ENCODE data around the gene LHX5.

The LHX5 gene

DNA sequence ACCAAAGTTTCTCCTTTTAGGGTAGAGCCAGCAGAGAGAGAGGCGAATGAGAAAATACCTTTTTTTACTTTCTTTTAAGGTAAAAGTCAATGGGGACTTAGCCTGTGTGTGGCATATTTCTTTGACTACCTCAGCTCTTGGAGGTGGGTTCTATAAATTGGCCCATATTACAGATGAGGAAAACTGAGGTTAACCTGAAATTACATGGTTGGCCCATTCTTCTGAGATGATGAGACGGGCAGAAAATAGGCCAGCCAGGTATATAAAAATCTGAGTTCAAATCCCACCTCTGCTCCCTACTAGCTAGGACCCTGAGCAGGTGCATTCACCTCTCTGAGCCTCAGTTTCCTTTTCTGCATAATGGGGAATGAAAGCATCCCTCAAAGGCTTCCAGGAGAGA is 22.4 kb downstream of the LHX5 start:
- H3F3A ChIP-seq (ENCODE audit: insufficient read depth) = no peaks in the 10 kb centered on the region
- no peaks in the 10 kb centered on the region for H3K36me3 ChIP-seq (ENCODE audit: low read length)
- TF ChIP-seq, protein P1, sequence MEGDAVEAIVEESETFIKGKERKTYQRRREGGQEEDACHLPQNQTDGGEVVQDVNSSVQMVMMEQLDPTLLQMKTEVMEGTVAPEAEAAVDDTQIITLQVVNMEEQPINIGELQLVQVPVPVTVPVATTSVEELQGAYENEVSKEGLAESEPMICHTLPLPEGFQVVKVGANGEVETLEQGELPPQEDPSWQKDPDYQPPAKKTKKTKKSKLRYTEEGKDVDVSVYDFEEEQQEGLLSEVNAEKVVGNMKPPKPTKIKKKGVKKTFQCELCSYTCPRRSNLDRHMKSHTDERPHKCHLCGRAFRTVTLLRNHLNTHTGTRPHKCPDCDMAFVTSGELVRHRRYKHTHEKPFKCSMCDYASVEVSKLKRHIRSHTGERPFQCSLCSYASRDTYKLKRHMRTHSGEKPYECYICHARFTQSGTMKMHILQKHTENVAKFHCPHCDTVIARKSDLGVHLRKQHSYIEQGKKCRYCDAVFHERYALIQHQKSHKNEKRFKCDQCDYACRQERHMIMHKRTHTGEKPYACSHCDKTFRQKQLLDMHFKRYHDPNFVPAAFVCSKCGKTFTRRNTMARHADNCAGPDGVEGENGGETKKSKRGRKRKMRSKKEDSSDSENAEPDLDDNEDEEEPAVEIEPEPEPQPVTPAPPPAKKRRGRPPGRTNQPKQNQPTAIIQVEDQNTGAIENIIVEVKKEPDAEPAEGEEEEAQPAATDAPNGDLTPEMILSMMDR (IDR thresholded peaks at IDR 0.05; ENCODE audit: insufficient read depth, low read length, poor library complexity, severe bottlenecking) = no peak
- no peak overlapping the region for H2AFZ ChIP-seq (ENCODE audit: low read depth, low read length, severe bottlenecking)
- no peak overlapping the region for H3K27ac ChIP-seq (ENCODE audit: low read depth, low read length)
- no peaks in the 10 kb centered on the region for H3K9me2 ChIP-seq (replicated peaks; ENCODE audit: insufficient read depth, low read length)
- H3K4me2 ChIP-seq (ENCODE audit: low read depth, low read length, poor library complexity, severe bottlenecking) = no peak overlapping the region
- H3K4me3 ChIP-seq (ENCODE audit: insufficient read depth, low read length, poor library complexity, severe bottlenecking) = no peak overlapping the region
- H3K9ac ChIP-seq (ENCODE audit: low read length) = no peak overlapping the region
- no peaks in the 10 kb centered on the region for H3K79me2 ChIP-seq (ENCODE audit: insufficient read depth, low read length)
- no peaks in the 10 kb centered on the region for H3K9me3 ChIP-seq (ENCODE audit: insufficient read depth, low read length)
- no peaks in the 10 kb centered on the region for H4K20me1 ChIP-seq (ENCODE audit: low read depth, low read length)
- no peaks in the 10 kb centered on the region for H3K27me3 ChIP-seq (ENCODE audit: low read length)

DNA sequence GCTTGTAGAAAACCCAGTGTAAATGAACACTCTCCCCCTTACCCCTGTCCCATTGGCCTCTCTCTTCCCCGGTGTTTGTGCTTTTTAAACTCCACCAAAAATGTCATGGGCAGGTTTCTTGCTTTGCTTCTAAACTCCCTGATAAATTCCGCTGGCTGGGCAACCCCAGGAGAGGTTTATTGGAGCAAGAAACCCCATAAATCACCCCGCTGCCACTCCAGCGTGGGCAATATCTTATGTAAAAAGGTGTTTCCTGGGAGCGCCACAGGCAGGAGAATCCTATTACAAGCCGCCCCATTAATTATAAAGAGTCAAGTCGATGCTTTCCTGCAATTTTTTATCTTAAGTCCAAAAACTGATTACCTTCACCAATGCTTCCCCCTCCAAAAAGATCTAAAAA is 22.8 kb downstream of the LHX5 start:
- H3K4me3 ChIP-seq (ENCODE audit: insufficient read depth, low read length, poor library complexity, severe bottlenecking) = no peak overlapping the region
- no peak overlapping the region for H2AFZ ChIP-seq (ENCODE audit: low read depth, low read length, severe bottlenecking)
- TF ChIP-seq, protein P1 (IDR thresholded peaks at IDR 0.05; ENCODE audit: insufficient read depth, low read length, poor library complexity, severe bottlenecking) = no peak
- no peak for TF ChIP-seq EZH2phosphoT487 (conservative IDR thresholded peaks at IDR 0.05; ENCODE audit: low read length)
- no peaks in the 10 kb centered on the region for H3K9me3 ChIP-seq (ENCODE audit: insufficient read depth, low read length)
- no peaks in the 10 kb centered on the region for H3K79me2 ChIP-seq (ENCODE audit: insufficient read depth, low read length)
- H3K27me3 ChIP-seq (ENCODE audit: low read length) = no peaks in the 10 kb centered on the region
- H3K27ac ChIP-seq (ENCODE audit: low read depth, low read length) = no peak overlapping the region
- no peak overlapping the region for H3K9ac ChIP-seq (ENCODE audit: low read length)
- H3K9me2 ChIP-seq (replicated peaks; ENCODE audit: insufficient read depth, low read length) = no peaks in the 10 kb centered on the region
- no peaks in the 10 kb centered on the region for H4K20me1 ChIP-seq (ENCODE audit: low read depth, low read length)
- no peak overlapping the region for H3K4me2 ChIP-seq (ENCODE audit: low read depth, low read length, poor library complexity, severe bottlenecking)
- H3F3A ChIP-seq (ENCODE audit: insufficient read depth) = no peaks in the 10 kb centered on the region
- no peaks in the 10 kb centered on the region for H3K36me3 ChIP-seq (ENCODE audit: low read length)

- Histone ChIP-seq H3K4me3 (ENCODE audit: insufficient read depth, low read length, poor library complexity, severe bottlenecking) (no peak overlapping the region), H3K4me2 (ENCODE audit: low read depth, low read length, poor library complexity, severe bottlenecking) (no peak overlapping the region)
Observed at GRCh38 chr12:113445544-113446171, 26.0 kb downstream of the LHX5 start.

More at GRCh38 chr12:113445544-113446171, 26.0 kb downstream of the LHX5 start:
- no peak overlapping the region for H3K27ac ChIP-seq (ENCODE audit: low read depth, low read length)
- H3K36me3 ChIP-seq (ENCODE audit: low read length) = no peaks in the 10 kb centered on the region
- TF ChIP-seq, protein P1 (IDR thresholded peaks at IDR 0.05; ENCODE audit: insufficient read depth, low read length, poor library complexity, severe bottlenecking) = no peak
- no peak for TF ChIP-seq EZH2phosphoT487 (conservative IDR thresholded peaks at IDR 0.05; ENCODE audit: low read length)
- H3K9me2 ChIP-seq (replicated peaks; ENCODE audit: insufficient read depth, low read length) = no peaks in the 10 kb centered on the region
- no peak overlapping the region for H3K9ac ChIP-seq (ENCODE audit: low read length)
- H3F3A ChIP-seq (ENCODE audit: insufficient read depth) = no peaks in the 10 kb centered on the region
- no peaks in the 10 kb centered on the region for H3K79me2 ChIP-seq (ENCODE audit: insufficient read depth, low read length)
- no peaks in the 10 kb centered on the region for H3K9me3 ChIP-seq (ENCODE audit: insufficient read depth, low read length)
- H2AFZ ChIP-seq (ENCODE audit: low read depth, low read length, severe bottlenecking) = no peak overlapping the region
- no peaks in the 10 kb centered on the region for H3K27me3 ChIP-seq (ENCODE audit: low read length)
- no peaks in the 10 kb centered on the region for H4K20me1 ChIP-seq (ENCODE audit: low read depth, low read length)

Data from SU-DHL-6 (cell line).